ENCODE measurements around the gene CLDND2. TPM values are rescaled to one million over a fixed set of nuclear protein-coding genes. Genes with fewer than 3 reads are reported as not detected.
"Not testable (repeated sequence)": the region's sequence is repeated elsewhere in the genome, so short reads cannot be mapped to it uniquely, and the experiment has no call there.

The CLDND2 gene
- total RNA-seq: 1.8 TPM in 1 of 2 replicates, not detected in the other
- long read RNA-seq: 0 reads

DNA sequence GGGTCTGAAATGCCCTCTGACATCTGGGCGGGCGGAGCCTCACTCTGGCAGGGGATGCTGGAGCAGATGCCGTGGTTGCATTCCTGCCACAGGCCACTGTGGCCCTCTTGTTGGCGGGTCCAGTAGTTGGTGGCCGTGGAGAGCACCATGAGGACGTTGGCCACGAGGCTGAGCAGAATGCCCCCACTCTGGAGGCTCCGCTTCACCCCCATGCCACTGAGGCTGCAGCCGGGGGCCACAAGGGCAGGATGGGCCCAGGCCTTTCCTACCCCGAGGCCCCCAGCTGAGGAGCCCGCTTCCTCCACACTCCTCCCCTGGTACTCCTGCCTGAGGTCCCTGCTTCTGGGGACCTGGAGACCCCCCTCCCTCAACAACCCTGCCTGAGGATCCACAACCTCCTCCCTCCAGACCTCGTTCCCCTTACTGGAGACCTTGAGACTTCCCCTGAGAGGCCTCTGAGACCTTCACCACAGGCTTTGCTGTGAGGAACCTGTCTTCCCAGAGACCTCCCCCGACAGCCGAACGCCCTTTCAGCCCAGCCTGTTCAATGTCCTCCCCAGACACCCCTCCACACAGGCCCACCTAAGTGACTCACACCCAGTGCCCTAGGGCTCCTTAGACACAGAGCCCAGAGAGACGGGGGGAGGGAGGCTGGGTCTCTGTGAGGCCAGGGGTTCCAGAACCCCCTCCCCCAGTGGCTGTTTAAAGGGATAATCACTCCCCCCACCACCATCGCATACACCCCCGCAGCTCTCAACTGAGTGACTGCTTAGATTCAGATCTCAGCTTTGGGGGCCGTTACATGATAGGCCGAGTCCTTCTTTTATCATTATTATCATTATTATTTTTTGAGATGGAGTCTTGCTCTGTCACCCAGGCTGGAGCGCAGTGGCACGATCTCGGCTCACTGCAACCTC is at the start of gene CLDND2:
CLDND2 (minus strand) TSS at position 638 of the 917 bp plus-strand sequence; CDS start at position 212, 426 bp downstream.
- Mint-ChIP-seq H3K9me3 (ENCODE audit: unreplicated experiment) (no peaks in the 10 kb centered on the region), H3K36me3 (ENCODE audit: unreplicated experiment) (no peaks in the 10 kb centered on the region), H3K27me3 (ENCODE audit: unreplicated experiment) (no peaks in the 10 kb centered on the region), H3K27ac (ENCODE audit: unreplicated experiment) (peak within 1 kb of the TSS; percentile 97), H3K4me1 (ENCODE audit: unreplicated experiment) (peaks cover 30% of the 10 kb centered on the region), H3K4me3 (ENCODE audit: unreplicated experiment) (peak within 1 kb of the TSS; percentile 89)
- TF ChIP-seq, protein P1, sequence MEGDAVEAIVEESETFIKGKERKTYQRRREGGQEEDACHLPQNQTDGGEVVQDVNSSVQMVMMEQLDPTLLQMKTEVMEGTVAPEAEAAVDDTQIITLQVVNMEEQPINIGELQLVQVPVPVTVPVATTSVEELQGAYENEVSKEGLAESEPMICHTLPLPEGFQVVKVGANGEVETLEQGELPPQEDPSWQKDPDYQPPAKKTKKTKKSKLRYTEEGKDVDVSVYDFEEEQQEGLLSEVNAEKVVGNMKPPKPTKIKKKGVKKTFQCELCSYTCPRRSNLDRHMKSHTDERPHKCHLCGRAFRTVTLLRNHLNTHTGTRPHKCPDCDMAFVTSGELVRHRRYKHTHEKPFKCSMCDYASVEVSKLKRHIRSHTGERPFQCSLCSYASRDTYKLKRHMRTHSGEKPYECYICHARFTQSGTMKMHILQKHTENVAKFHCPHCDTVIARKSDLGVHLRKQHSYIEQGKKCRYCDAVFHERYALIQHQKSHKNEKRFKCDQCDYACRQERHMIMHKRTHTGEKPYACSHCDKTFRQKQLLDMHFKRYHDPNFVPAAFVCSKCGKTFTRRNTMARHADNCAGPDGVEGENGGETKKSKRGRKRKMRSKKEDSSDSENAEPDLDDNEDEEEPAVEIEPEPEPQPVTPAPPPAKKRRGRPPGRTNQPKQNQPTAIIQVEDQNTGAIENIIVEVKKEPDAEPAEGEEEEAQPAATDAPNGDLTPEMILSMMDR (IDR thresholded peaks at IDR 0.05): no peak
- DNase-seq (ENCODE audit: extremely low spot score, unreplicated experiment): no peak

DNA sequence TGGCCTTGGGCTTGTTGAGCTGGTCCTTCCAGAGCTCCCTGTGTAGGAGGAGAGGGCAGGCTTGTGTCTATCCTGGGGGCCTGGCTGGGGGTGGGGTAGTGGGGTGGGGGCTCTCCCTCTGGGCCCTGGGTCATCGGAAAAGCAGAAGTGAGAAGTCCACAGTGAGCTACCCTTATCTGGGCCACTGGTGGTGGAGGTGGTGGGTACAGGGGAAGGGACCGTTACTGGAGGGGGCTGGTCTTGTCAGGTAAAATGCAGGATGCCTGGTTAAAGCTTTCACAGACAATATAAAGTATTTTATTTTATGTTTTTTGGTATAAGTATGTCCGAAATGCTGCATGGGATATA is 49.0 kb upstream of the CLDND2 start:
- H3K27ac Mint-ChIP-seq (ENCODE audit: unreplicated experiment): no peak overlapping the region
- no peaks in the 10 kb centered on the region for H3K9me3 Mint-ChIP-seq (ENCODE audit: unreplicated experiment)
- TF ChIP-seq, protein P1 (IDR thresholded peaks at IDR 0.05): no peak
- no peaks in the 10 kb centered on the region for H3K4me1 Mint-ChIP-seq (ENCODE audit: unreplicated experiment)
- H3K27me3 Mint-ChIP-seq (ENCODE audit: unreplicated experiment): no peaks in the 10 kb centered on the region
- no peak for DNase-seq (ENCODE audit: extremely low spot score, unreplicated experiment)
- no peaks in the 10 kb centered on the region for H3K36me3 Mint-ChIP-seq (ENCODE audit: unreplicated experiment)
- H3K4me3 Mint-ChIP-seq (ENCODE audit: unreplicated experiment): no peak overlapping the region

DNA sequence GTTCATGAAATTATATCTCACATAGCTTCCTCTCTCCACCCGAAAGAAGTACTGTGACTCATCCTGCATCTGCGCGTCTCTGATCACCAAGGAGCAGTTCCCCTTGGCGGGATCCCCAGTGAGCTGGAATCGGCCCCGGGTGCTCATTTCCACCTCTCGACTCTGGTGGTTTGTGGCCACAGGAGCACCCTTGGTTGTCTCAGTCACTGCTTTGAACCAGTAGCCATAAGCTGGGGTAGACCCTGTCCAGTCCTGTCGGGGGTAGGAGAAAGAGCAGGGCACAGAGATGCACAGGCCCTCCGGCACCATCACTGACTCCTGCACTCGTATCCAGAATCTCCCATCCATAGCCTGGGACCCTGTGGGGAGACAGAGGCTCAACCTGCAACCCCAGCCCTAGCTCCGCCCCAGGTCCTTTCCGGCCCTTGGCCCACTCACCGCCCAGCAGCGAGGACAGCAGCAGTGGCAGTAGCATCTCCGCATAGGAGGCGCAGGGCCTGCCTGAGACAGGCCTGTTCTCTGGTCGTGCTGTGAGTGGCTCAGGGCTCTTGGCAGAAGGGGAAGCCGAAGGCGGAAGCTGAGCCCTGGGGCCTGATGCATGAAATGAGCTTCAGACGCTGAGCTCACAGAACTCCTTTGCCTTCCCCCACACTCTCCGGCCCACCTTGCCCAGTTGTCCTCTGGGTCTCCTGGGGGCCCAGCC is 48.5 kb upstream of the CLDND2 start, which contains the start of gene SIGLEC10:
SIGLEC10 (minus strand) TSS at position 536 of the 703 bp plus-strand sequence; CDS start at position 475, 61 bp downstream.
- H3K4me1 Mint-ChIP-seq (ENCODE audit: unreplicated experiment): no peaks in the 10 kb centered on the region
- DNase-seq (ENCODE audit: extremely low spot score, unreplicated experiment): no peak
- TF ChIP-seq, protein P1 (IDR thresholded peaks at IDR 0.05): no peak

GRCh38 chr19:51416422-51416821 is 47.6 kb upstream of the CLDND2 start:
- not testable (repeated sequence) for H3K4me1 Mint-ChIP-seq (ENCODE audit: unreplicated experiment); H3K4me3 Mint-ChIP-seq (ENCODE audit: unreplicated experiment); DNase-seq (ENCODE audit: extremely low spot score, unreplicated experiment); H3K9me3 Mint-ChIP-seq (ENCODE audit: unreplicated experiment); H3K36me3 Mint-ChIP-seq (ENCODE audit: unreplicated experiment); H3K27ac Mint-ChIP-seq (ENCODE audit: unreplicated experiment); H3K27me3 Mint-ChIP-seq (ENCODE audit: unreplicated experiment)

More for the DNA sequence above, 48.5 kb upstream of the CLDND2 start, which contains the start of gene SIGLEC10:
- Mint-ChIP-seq H3K4me3 (ENCODE audit: unreplicated experiment) (no peak within 1 kb of the TSS), H3K27me3 (ENCODE audit: unreplicated experiment) (no peaks in the 10 kb centered on the region), H3K27ac (ENCODE audit: unreplicated experiment) (no peak within 1 kb of the TSS), H3K36me3 (ENCODE audit: unreplicated experiment) (no peaks in the 10 kb centered on the region), H3K9me3 (ENCODE audit: unreplicated experiment) (no peaks in the 10 kb centered on the region)

DNA sequence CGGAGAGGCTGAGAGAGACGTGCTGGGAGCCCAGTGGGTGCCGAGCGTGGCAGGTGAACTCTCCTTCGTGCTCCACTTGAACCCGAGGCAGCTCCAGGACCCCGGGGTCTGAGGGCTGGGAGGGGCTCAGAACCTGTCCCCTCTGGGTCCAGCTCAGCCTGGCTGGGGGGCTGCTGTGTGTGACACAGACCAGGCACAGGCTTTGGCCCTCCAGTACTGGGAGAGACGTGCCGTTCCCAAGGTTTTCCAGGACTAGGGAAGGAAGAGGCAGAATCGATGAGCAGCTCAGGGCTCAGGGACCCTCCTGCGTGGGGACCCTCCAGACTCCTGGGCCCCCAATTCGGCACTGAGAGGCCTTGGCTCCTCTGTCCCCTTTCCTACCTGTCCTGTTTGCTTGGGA is 46.4 kb upstream of the CLDND2 start:
- no peaks in the 10 kb centered on the region for H3K36me3 Mint-ChIP-seq (ENCODE audit: unreplicated experiment)
- H3K27me3 Mint-ChIP-seq (ENCODE audit: unreplicated experiment): no peaks in the 10 kb centered on the region
- no peak for DNase-seq (ENCODE audit: extremely low spot score, unreplicated experiment)
- TF ChIP-seq, protein P1 (IDR thresholded peaks at IDR 0.05): no peak
- H3K4me3 Mint-ChIP-seq (ENCODE audit: unreplicated experiment): no peak overlapping the region
- no peak overlapping the region for H3K27ac Mint-ChIP-seq (ENCODE audit: unreplicated experiment)
- no peaks in the 10 kb centered on the region for H3K4me1 Mint-ChIP-seq (ENCODE audit: unreplicated experiment)
- peaks cover 3% of the 10 kb centered on the region for H3K9me3 Mint-ChIP-seq (ENCODE audit: unreplicated experiment)

Data from osteocyte (in vitro differentiated cells).